Stimulated activated CD8-positive, alpha-beta memory T cell treated with anti-CD3 and anti-CD28 coated beads, Interleukin-15, amount 100 ng/mL, for 4 hours (primary cell): ENCODE measurements around the gene ZDHHC11B.

Experiments used
- DNase-seq, 2 donors: peaks; one replicate each; pipeline ENCODE4 v3.0.0-alpha.2; 2020; ENCODE audit warnings: low read depth in 2 of 2

The ZDHHC11B gene

DNA sequence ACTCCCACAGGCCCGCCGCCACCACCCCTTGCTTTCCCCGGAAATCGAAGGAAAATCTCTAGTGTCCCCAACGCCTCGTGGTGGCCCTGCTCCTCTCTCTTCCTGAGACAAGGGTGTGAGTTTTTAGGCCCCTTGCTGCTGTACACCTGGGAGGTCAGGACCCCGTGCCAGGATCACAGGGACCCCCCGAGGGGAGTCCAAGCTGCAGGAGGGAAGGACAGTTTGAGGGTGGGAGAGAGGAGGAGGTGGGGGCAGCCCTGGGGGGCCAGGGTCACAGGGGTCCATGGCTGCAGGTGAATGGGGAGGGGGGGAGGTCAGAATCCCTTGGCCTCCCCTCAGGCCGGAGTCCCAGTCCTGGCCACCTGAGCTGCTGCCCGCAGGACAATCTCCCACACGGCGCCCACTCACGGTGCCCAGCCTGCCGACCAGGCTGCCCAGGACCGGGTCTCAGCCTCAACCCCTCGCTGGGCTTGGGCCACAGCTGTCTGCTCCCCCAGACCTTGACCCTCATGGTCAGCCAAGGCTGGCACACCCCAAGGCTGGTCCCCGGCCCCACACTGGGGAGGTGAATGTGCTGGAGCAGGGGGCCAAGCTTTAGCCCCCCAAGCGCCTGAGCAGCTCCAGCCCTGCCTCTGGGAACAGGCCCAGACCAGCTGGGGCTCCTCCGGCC lies 111.2 kb downstream of the ZDHHC11B start:
- no peak for DNase-seq

DNA sequence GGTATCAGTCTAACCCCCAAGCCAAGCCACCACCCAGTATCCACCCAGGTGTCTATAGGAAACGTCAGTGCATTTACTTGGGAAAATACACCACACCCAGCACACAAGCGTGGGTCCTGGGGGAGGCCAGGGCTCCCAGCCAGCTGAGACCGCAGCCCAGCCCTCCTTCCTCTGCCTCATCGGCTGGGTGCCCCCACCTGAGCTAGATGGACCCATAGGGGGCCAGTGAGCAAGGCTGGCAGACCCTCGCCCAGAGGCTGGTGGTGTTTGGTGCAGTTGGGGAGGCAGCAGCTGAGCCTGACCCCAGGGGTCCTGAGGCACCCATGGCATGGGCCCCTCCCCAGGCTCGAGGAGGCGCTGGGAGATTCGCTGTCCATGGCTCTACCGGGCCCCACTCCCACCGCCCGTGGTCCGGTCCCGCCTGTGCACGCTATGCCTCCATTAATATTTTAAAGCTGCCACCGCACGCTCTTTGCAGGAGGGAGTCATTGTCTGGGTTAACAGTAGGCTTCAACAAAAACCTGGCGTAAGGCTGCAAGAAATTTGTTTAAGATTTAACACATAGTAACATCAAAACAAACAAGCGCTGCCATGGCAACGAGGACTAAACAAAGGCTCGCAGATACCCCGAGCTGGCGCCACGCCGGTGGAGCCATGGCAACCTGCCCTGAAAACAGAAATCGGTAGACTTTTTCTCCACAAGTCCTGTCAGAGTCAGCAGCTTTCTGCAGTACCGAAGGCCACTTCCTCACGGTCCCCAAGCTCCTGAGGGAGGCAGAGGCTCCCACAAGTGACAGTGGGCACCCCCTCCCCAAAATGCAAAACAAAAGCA lies 112.0 kb downstream of the ZDHHC11B start:
- DNase-seq = peak in 1 of 2 donors; percentile 35

DNA sequence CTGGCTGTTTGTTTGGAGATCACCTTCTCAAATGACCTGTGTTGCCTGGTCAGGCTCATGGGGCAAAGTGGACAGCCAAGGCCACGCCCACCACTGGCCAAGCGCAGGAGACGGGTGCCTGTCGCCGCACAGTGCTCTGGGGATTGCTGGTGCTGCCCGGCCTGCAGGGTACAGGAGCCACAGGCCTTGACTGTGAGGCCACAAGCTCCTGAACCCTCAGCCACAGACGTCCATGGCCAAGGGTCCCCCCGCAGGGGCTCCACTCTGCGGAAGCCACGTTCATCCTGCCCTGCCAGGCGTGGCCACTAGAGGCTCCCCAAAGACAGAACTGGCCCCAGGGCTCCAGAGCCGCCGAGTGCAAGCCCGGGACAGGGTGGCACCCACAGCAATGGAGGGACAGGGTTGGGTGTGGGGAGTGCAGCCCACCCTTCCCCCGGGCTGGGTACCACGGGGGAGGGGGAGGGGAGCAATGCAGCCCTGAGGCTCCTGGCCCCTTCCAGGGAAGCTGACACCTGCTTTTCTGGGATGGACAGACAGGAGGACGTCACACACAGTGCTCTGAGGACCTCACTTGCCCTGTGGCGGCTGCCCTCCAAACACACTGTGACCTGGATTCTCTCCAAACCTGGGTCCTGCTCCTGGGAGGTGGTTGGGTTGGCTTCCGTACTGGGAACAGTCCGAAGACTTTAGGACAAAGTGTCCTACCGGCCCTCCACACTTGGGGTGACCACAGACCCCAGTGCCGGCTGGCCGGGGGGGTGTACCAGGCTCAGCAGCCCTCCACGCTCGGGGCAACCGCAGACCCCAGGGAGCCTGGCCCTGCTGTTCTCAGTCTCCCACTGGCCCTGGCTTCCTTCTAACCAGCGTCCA lies 112.8 kb downstream of the ZDHHC11B start:
- DNase-seq = peak in 1 of 2 donors; percentile 34

DNA sequence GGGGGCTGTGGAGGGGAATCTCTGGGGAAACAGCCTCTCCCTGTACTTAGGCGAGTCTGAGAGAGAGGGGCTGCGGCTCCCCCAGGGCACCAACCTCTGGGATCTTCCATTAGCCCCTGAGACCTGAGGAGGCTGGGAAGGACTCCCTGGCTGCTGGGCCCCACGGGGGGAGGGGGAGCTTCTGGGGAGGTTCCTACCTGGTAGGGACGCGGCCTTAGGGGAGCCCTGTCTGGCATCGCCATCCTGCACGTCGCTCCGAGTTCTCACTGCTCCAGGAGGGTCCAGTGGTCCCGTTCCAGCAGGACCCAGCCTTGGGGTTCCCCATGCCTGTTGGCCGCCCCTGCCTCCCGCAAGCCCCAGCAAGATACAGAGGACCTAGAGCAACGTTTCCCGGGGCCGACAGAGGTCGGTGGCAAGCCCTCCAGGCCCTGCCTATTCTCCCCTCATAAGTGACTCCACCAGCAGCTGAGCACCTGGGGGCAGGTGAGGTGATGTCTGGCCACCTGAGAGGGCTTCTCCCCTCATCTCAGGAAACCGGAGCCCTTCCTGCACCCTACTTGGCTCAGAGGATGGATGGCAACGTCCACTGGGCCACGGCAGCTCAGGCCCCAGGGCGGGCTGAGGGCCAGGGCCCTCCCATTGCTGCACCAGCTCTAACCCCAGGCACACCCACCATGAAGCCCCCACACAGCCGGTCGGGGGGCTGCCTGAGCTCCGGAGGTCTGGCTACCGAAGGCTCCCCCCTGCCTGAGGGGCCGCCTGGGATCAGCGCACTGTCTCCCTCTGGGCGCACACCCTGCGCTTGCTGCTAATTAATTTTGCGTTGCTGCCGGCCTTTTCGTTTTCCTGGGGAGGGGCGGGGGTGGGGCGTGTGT lies 113.9 kb downstream of the ZDHHC11B start:
- DNase-seq = no peak

DNA sequence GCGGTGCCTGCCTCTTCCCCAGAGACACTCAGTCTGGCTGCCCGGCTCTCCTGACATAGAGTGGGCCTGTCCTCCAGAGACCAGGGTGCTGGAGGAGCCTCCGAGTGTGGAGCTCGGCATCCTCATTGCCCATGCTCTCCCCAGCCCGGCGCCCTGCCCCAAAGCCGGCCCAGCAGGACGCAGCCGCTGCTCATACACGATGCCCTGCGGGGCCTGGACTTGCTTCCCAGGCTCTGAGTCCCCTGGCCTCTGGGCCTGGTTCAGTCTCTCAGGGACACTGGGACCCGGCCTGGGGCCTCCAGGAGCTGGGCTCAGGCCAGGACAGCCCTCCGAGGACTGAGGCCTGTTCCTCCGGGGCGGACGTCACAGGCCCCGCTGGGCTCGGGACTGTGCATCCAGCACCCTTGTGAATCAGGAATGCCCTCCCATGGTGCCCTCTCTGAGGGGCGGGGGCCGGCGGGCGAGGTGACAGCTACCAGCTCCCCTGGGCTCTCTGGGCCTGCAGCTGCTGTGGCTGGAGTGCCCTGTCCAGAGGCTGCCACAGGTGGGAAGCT lies 114.6 kb downstream of the ZDHHC11B start:
- no peak for DNase-seq

DNA sequence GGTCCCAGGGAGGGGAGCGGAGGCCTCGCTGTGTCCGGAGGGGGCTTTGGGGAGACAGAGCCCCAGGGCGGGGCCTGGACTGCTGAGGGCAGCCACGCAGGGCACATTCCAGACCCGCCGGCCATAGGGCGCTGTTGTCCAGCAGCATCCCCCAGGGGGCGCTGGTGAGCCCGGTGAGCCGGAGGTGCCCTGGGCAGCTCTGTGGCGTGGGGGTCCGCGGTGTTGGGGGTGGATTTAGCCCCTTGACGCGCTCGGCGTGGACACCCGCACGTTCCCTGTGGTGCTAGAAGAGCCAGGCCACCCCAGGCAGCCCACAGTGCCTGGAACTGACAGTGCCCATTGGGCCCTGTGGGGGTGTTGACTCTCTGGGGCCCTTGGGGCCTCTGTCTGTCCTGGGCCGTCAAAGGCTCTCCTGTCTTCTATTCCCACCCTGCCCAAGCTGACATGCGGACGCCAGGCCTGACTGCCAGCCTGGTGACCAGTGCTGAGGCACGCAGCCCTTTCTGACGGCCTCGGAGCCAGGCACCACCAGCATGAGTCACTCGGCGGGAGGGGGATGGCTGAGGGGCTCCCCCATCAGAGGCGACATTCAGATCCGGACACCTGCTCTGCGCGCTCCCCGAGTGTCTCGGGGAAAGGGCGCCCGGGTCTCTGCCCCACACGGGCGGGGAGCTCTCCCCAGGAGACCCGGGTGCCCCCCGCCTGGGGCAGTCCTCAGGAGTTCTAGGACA lies 115.3 kb downstream of the ZDHHC11B start:
- no peak for DNase-seq

DNA sequence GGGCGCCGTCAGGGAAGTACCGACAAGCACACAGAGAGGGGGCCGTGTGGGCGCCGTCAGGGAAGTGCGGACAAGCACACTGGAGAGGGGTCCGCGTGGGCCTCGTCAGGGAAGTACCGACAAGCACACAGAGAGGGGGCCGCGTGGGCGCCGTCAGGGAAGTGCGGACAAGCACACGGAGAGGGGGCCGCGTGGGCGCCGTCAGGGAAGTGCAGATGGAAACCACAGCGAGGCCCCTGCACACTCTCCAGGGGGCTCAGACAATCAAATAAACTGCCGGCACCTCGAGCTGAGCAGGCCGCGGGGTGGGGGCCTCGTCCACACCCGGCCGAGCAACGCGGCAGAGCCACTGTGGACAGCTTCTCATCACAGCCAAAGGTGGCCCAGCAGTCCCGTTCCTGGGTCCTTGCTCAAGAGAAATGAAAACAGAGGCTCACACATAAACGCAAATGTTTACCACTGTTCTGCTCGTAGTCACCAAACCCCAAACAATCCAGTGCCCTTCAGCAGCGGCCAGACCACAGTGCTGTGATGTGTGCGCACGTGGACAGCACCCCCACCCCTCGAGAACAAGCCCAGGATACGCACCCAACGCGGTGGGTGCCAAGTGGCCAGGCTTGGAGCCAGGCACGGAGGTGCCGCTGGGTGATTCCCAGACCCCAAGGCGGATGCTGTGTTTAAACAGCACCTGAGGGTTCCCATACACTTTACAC lies 116.1 kb downstream of the ZDHHC11B start:
- DNase-seq = no peak

DNA sequence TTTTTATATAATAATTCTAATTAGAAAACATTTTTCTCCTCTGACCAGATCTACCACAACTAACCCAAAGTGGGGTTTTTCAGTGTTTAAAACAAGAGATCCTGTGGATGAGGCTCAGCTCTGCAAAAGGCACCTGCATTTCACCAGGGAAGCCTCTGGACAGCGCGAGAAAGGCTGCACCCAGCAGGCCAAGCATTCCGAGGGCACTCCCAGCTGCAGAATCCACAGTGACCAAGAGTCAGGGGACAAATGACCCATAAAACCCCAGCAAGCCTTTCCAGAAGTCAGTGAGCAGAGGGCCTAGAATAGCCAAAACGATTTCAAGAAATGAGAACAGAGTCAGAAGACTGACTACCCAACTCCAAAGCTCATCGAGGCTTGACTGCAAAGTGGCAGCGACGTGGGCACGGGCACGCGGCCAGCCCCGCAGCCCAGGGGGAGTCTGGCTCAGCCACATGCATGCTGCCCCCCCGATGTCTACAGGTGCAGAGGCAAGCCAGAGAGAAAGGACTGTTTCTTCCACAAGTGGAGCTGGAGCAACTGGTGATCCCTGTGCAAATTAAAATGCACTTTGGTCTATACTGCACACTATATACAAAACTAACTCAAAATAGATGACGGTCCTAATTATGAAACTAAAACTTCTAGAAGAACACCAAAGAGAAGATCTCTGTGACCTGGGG lies 117.6 kb downstream of the ZDHHC11B start:
- DNase-seq = no peak

DNA sequence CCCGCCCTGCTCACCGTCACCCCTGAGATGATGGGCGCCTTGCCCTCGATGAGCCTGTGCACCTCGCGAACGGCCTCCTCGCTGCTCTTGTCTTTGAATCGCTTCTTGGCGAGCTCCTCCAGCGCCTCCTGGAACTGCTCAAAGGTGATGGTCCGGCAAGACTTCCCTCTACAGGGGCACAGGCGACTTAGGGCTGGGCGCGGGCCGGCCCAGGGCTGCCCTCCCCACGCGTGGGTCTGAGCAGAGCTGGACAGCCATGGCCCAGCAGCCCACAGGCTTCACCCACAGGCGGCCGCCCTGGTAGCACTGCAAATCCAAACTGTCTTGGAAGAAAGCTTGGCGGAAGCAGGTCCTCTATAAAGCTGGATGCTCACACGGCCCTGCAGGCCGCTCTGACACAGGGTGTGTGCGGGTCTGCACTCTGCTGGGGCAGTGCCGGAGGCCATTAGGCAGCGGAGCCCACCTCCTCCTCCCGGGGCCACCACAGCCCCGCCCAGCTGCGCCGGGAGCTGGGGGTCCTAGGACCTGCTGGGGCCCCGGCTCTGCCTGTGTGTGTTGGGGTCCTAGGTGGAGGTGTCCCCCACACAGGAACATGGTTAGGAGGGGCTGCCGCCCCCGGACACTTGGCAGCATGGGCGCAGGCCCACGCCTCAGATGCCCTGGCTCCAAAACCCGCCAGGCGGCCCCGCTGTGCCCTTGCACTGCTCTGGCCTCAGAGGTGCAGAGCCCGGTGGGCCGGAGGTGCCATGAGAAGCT lies 118.4 kb downstream of the ZDHHC11B start:
- no peak for DNase-seq

DNA sequence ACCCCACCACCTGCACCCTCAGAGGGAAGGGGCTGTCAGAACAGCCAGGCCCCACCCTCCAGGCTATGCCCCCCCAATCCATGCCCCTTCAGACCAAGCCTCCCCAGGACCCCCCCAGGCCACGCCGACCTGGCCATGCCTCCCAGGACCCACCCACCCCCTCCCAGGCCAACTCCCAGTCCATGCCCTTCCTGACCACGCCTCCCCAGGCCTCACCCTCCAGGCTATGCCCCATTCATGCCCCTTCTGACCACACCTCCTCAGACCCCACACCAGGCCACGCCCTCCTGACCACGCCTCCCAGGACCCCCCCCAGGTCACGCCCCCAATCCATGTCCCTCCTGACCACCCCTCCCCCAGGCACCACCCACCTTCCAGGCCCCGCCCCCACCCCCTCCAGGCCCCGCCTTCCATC lies 119.0 kb downstream of the ZDHHC11B start:
- DNase-seq = no peak

DNA sequence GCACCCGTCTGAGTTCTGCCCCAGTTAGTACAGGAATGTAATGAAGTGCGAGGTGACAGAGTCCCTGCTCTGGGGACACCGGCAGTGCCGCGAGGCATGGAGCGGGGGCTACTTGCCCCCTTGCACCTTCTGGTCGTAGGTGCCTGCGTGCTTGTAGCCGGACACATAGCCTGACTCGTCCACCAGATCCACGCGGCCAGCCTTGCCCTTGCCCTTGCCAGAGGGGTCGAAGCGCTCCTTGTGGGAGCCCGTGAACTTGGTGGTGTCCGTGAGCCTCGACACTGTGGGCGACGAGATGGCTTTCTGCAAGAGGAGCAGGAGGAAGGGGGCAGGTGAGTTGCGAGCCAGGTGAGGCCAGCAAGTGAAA lies 119.6 kb downstream of the ZDHHC11B start:
- no peak for DNase-seq

DNA sequence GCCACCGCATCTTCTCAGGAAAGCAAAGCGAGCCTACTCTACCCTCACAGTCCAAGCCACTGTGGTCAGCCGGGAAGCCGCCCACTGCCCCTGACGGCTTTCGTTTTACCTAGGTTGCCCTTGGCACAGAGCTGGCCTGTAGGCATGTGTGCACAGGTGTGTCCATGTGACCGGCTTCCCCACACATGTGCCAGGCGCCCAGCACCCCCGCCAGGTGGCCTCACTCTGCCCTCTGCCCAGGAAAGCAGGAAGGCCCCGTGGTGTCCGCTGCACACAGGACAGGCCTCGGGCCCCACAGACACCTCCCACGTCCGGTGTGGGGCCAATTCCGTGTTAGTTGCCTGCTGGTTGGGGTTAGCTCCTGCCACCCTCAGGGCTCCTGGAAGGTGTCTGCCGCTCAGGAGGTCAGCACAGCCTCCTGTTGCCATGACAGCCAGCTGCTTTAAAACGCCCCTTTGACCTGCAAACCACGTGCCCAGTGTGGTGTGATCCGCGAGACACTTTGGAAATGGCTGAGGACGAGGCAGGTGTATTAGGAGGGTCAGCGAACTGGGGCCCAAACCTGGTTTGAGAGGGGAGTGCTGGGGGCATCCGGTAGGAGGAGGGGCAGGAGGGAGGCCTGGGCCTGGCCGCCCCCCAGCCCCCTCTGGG lies 120.1 kb downstream of the ZDHHC11B start:
- no peak for DNase-seq

DNA sequence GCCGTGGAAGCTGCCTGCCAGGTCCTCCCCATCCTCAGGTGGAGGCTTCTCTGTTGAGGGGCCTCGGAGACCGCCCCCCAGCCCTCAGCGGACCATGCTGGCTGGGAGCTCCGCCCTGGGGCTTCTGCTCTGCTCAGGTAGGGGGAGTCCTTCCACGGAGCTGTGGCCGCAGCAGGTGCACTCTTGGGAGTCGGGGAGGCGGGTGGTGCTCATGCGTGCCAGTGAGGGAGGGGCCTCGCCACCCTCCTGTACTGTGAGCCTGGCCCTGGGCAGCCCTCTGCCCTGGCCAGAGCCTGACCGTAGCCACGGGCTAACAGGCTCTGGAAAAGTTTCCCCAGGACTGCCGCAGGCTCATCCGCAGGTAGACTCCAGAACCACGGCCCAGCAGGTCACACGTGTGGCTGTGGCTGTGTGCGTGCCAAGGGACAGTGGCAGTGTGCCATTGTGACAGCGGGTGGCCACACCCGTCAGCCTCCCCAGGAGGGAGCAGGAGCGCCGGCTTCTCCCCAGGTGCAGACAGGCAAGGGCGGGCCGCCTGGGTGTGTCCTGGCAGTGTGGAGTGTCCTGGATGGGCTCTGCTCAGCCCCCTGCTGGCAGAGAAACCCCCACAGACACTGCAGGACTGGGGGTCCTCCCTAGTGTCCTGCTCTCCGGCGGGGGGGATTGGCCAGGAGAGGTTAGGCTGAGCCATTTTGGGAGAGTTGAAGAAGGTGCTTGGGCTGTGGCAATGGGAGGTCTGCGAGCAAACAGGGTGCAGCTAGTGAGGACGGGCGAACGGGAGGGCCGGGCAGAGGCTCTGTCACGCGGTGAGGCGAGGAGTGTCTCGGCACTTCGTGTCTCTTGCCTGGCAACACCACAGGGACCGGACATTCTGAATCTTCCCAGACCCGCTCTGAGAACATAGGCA lies 120.8 kb downstream of the ZDHHC11B start:
- DNase-seq = no peak

DNA sequence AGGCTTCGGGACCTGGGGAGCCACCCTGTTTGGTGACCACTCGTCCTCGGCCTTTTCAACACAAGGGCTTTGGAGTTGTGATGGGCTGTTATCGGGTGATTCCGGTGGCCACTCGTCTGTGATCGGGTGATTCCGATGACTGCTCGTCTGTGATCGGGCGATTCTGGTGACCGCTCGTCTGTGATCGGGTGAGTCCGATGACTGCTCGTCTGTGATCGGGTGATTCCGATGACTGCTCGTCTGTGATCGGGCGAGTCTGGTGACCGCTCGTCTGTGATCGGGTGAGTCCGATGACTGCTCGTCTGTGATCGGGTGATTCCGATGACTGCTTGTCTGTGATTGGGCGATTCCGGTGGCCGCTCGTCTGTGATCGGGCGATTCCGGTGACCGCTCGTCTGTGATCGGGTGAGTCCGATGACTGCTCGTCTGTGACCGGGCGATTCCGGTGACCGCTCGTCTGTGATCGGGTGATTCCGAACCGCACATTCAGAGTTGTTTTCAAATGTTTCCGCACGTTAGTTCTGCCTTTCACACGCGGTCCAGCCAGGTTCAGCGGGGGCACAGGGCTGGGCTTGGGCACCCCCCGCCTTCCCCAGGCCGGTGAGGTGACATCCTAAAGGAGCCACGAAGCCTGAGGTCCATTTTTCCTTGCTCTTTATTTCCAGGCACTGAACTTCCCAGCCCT lies 121.6 kb downstream of the ZDHHC11B start:
- no peak for DNase-seq

DNA sequence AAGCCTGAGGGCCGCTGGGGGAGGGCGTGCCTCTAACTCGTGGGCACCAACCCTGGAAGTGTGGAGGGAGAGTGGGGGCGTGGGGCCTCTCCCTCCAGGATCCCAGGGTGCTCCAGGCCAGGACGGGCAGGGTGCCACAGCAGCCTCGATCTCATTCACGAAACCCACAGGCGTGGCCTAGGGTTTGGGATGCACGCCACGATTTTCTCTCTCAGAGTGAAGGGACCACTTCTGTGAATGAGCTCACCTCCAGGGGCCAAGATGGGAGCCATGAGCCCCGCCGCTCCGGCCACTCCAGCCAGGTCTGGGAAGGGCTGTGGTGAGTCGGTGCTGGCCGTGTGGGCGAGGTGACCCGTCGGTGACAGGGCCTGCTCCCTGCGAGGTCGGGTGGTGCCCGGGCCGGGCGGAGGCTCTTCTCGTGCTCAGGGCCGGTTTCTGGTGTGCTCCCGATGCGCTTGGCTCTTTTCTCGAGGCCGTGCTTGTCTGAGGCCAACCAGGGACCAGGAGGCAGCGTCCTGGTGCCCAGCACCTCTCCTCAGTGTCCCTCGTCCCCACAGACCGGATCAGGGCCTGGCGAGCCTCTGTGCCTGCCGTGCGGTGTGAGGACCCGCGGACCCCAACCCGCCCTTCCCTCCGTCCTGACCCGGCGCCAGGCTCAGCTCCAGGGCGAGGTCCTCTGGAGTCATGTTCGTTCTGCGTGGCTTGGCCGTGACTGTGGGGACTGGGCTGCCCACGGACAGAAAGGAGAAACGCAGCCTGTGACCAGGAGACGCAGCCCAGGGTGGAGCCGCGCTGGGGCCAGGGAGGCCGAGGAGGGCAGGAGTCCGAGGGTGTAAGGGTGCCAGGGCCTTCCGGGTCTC lies 122.4 kb downstream of the ZDHHC11B start:
- no peak for DNase-seq
